Dedifferentiated amniotic fluid mesenchymal stem cell (primary cell): ENCODE measurements around the gene SERPINF2.
"Not testable (repeated sequence)": the region's sequence is repeated elsewhere in the genome, so short reads cannot be mapped to it uniquely, and the experiment has no call there.

ENCODE experiments used
- DNase-seq: peaks from one replicate; pipeline ENCODE4 v3.0.0-alpha.2; 2016; ENCODE audit errors: extremely low spot score

SERPINF2 gene

GRCh38 chr17:1742371-1743087 is at the start of gene SERPINF2:
TSS of gene SERPINF2 (plus strand) at chr17:1742871. CDS start at chr17:1744996, 2,125 bp downstream.
- no peak for DNase-seq

- DNase-seq: no peak
Measured at GRCh38 chr17:1693339-1693738, 49.3 kb upstream of the SERPINF2 start.

- DNase-seq: no peak
Measured at GRCh38 chr17:1695365-1695764, 47.3 kb upstream of the SERPINF2 start.

- DNase-seq: no peak
Measured at GRCh38 chr17:1697681-1698080, 45.0 kb upstream of the SERPINF2 start.

- not testable (repeated sequence) for DNase-seq
Measured at GRCh38 chr17:1699891-1700290, 42.8 kb upstream of the SERPINF2 start.

- DNase-seq: no peak
Measured at GRCh38 chr17:1703063-1703462, 39.6 kb upstream of the SERPINF2 start.

- no peak for DNase-seq
Measured at GRCh38 chr17:1705004-1705403, 37.7 kb upstream of the SERPINF2 start.

- no peak for DNase-seq
Measured at GRCh38 chr17:1707107-1707506, 35.6 kb upstream of the SERPINF2 start.

- DNase-seq: not testable (repeated sequence)
Measured at GRCh38 chr17:1708791-1709346, 33.8 kb upstream of the SERPINF2 start.

GRCh38 chr17:1709403-1709951 is 33.2 kb upstream of the SERPINF2 start:
- no peak for DNase-seq

- DNase-seq: peak; percentile 69
Measured at GRCh38 chr17:1709971-1710806, 32.5 kb upstream of the SERPINF2 start, which contains the start of gene TLCD2. TSS of gene TLCD2 (minus strand) at chr17:1710377. CDS start at chr17:1710242, 135 bp downstream.

GRCh38 chr17:1710807-1711553 is 31.7 kb upstream of the SERPINF2 start:
- no peak for DNase-seq

- DNase-seq: no peak
Measured at GRCh38 chr17:1711804-1712203, 30.9 kb upstream of the SERPINF2 start.

- DNase-seq: no peak
Measured at GRCh38 chr17:1712271-1712670, 30.4 kb upstream of the SERPINF2 start.

- no peak for DNase-seq
Measured at GRCh38 chr17:1713160-1713877, 29.4 kb upstream of the SERPINF2 start.

GRCh38 chr17:1713878-1714426 is 28.7 kb upstream of the SERPINF2 start:
- no peak for DNase-seq

- peak; percentile 100 for DNase-seq
Measured at GRCh38 chr17:1714427-1714979, 28.2 kb upstream of the SERPINF2 start.

- DNase-seq: peak; percentile 89
Measured at GRCh38 chr17:1714980-1715802, 27.5 kb upstream of the SERPINF2 start.

- DNase-seq: no peak
Measured at GRCh38 chr17:1715803-1716075, 26.9 kb upstream of the SERPINF2 start.
